ENCODE data around the gene JPH2.

Gene JPH2

DNA sequence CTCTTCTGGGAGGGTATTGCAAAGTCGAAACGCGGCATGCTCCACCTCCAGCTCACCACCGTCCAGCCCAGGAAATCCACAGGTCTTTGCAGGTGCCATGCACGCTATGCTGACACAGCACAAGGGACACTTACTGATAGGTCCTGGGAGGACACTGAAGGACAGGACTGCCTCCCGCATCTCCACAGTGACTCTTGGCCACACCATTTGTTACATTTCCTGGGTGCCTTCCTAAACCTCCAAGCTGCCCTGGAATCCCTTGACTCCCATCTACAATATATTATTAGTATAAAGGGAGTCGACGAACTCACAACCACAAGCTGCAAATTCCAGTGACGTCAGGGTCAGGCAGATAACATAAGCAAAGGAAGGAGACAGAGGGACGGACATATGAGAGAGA, 106.9 kb downstream of the JPH2 start:
- in situ Hi-C loops (cut with MboI; ENCODE audit: low sequenced_read_pairs, unreplicated experiment) = loop anchor here (10.0 kb wide), 3 partner anchors 335 to 625 kb away; partner anchors contain the start of gene SRSF6
- TF ChIP-seq, protein P1, sequence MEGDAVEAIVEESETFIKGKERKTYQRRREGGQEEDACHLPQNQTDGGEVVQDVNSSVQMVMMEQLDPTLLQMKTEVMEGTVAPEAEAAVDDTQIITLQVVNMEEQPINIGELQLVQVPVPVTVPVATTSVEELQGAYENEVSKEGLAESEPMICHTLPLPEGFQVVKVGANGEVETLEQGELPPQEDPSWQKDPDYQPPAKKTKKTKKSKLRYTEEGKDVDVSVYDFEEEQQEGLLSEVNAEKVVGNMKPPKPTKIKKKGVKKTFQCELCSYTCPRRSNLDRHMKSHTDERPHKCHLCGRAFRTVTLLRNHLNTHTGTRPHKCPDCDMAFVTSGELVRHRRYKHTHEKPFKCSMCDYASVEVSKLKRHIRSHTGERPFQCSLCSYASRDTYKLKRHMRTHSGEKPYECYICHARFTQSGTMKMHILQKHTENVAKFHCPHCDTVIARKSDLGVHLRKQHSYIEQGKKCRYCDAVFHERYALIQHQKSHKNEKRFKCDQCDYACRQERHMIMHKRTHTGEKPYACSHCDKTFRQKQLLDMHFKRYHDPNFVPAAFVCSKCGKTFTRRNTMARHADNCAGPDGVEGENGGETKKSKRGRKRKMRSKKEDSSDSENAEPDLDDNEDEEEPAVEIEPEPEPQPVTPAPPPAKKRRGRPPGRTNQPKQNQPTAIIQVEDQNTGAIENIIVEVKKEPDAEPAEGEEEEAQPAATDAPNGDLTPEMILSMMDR (IDR thresholded peaks at IDR 0.05; ENCODE audit: borderline replicate concordance, control extremely low read depth, extremely low read depth, insufficient read depth, missing control alignments) = no peak
- DNase-seq (ENCODE audit: low spot score) = no peak

- DNase-seq (ENCODE audit: low spot score) = no peak
- TF ChIP-seq, protein P1 (IDR thresholded peaks at IDR 0.05; ENCODE audit: borderline replicate concordance, control extremely low read depth, extremely low read depth, insufficient read depth, missing control alignments) = no peak
- in situ Hi-C loops (cut with MboI; ENCODE audit: low sequenced_read_pairs, unreplicated experiment) = no loop called here
Measured at GRCh38 chr20:44079291-44079690, 107.7 kb downstream of the JPH2 start.

- DNase-seq (ENCODE audit: low spot score) = no peak
- TF ChIP-seq, protein P1 (IDR thresholded peaks at IDR 0.05; ENCODE audit: borderline replicate concordance, control extremely low read depth, extremely low read depth, insufficient read depth, missing control alignments) = no peak
- in situ Hi-C loops (cut with MboI; ENCODE audit: low sequenced_read_pairs, unreplicated experiment) = no loop called here
Measured at GRCh38 chr20:44075950-44076232, 111.1 kb downstream of the JPH2 start.

DNA sequence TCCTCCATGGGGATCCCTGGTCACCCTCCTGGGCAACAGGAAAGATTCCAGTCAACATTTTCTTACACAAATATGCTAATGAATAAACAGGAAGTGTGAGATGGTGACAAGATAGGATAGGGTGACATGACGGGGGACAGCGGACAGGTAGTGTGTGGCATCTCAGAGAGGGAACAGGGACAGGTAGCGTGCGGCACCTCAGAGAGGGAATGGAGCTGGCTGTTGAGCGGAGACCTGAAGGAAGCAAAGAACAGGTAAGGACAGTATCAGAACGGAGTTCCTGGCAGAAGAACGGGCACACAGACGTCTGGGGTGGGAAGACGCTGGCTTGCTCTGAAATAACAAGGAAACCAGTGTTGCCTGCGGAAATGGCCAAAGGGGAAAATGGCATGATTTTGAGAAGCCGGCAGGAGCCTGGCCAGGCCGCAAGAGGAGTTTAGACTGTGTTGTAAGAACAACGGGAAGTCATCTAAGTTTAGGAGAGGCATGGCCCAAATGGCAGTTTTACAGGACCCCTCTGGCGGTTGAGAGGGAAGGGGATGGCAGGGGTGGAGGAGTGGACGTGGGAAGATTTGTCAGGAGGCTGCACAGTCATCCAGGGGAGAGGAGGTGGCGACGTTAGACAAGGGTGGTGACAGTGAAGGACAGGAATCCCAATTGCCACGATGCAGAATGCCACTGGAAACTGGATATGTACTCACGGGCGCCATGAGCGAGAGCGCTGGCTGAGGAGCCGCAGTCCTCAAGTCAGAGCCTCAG, 111.6 kb downstream of the JPH2 start:
- DNase-seq (ENCODE audit: low spot score) = no peak
- TF ChIP-seq, protein P1 (IDR thresholded peaks at IDR 0.05; ENCODE audit: borderline replicate concordance, control extremely low read depth, extremely low read depth, insufficient read depth, missing control alignments) = no peak
- in situ Hi-C loops (cut with MboI; ENCODE audit: low sequenced_read_pairs, unreplicated experiment) = no loop called here

- in situ Hi-C loops (cut with MboI; ENCODE audit: low sequenced_read_pairs, unreplicated experiment) = no loop called here
- TF ChIP-seq, protein P1 (IDR thresholded peaks at IDR 0.05; ENCODE audit: borderline replicate concordance, control extremely low read depth, extremely low read depth, insufficient read depth, missing control alignments) = no peak
- DNase-seq (ENCODE audit: low spot score) = no peak
Measured at GRCh38 chr20:44074252-44075151, 112.5 kb downstream of the JPH2 start.

DNA sequence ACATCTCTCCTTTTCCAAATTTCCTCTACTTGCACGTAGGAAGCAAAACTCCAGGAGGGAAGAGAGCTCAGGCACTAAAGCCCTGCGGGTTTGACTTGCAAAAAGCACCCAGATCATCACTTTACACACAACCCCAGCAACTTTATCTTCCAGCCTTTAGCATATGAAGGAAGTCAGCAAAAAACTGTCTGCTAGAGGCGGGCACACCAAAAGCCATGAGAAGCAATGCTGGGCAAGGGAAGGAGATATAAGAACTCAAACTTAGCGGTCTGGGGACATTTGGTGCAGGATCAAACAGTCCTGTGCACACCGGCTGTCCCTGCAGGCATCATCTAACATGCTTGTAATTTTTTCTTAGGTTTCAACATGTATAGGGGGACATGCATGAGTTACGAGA, 113.3 kb downstream of the JPH2 start:
- TF ChIP-seq, protein P1 (IDR thresholded peaks at IDR 0.05; ENCODE audit: borderline replicate concordance, control extremely low read depth, extremely low read depth, insufficient read depth, missing control alignments) = no peak
- DNase-seq (ENCODE audit: low spot score) = no peak
- in situ Hi-C loops (cut with MboI; ENCODE audit: low sequenced_read_pairs, unreplicated experiment) = no loop called here
